GM12878 (cell line): ENCODE results near the gene CCNG1.

Source experiments
- CEBPB ChIP-seq, 2 experiments: fragments of 150-350 bp in 1 of 2; IDR thresholded peaks; 2 replicates each; pipeline ENCODE4 v1.6.1; 2012 to 2014; ENCODE audit warnings: low read depth in 2 of 2, low read length in 2 of 2, borderline replicate concordance in 1 of 2, inconsistent platforms in 1 of 2
- CTCF ChIP-seq, 3 experiments: IDR thresholded peaks in 2 of 3; conservative IDR thresholded peaks in 1 of 3; 2 replicates each; pipeline ENCODE4 v1.5.1; 2011; ENCODE audit warnings: low read depth in 3 of 3, low read length in 3 of 3, mild to moderate bottlenecking in 3 of 3, control low read depth in 2 of 3, moderate library complexity in 2 of 3, inconsistent platforms in 1 of 3, mixed read lengths in 1 of 3; ENCODE audit not compliant: control insufficient read depth in 2 of 3, insufficient read depth in 1 of 3; ENCODE audit errors: extremely low read depth in 1 of 3
- DPF2 ChIP-seq: fragments of 450-650 bp; IDR thresholded peaks from 2 replicates; pipeline ENCODE4 v1.6.1; 2017; ENCODE audit warnings: mild to moderate bottlenecking
- NFXL1 ChIP-seq: fragments of 450-650 bp; IDR thresholded peaks from 2 replicates; pipeline ENCODE4 v1.6.1; 2017; ENCODE audit warnings: antibody characterized with exemption, mild to moderate bottlenecking, borderline replicate concordance
- NKRF ChIP-seq: fragments of 450-650 bp; conservative IDR thresholded peaks from 2 replicates; pipeline ENCODE4 v1.6.1; 2017; ENCODE audit warnings: mild to moderate bottlenecking, moderate library complexity
- POLR2AphosphoS5 ChIP-seq: IDR thresholded peaks from 2 replicates; pipeline ENCODE4 v1.6.1; 2011; ENCODE audit warnings: mild to moderate bottlenecking, low read length, inconsistent platforms
- SRF ChIP-seq, 2 experiments: IDR thresholded peaks; 2 replicates each; pipeline ENCODE4 v1.6.1; 2011; ENCODE audit warnings: low read depth in 2 of 2, low read length in 2 of 2, mild to moderate bottlenecking in 1 of 2, moderate library complexity in 1 of 2
- ZZZ3 ChIP-seq: IDR thresholded peaks from 2 replicates; pipeline ENCODE4 v1.6.1; 2011; ENCODE audit warnings: low read depth; ENCODE audit not compliant: control insufficient read depth, insufficient read length
- TF ChIP-seq, protein P1 (sequence below): IDR thresholded peaks from 2 replicates; pipeline ENCODE4 v1.6.1; 2012; ENCODE audit warnings: mild to moderate bottlenecking, low read depth, low read length

GRCh38 chr5:163475411-163475810 is 38.0 kb downstream of the CCNG1 start:
- TF ChIP-seq CTCF (IDR thresholded peaks at IDR 0.05 in 2 of 3, conservative IDR thresholded peaks at IDR 0.05 in 1 of 3; ENCODE audit: control insufficient read depth in 2 of 3, extremely low read depth in 1 of 3, insufficient read depth in 1 of 3, low read depth in 3 of 3, low read length in 3 of 3) (no peak), POLR2AphosphoS5 (no peak), NKRF (no peak), ZZZ3 (no peak), NFXL1 (no peak), CEBPB (IDR thresholded peaks at IDR 0.05; ENCODE audit: borderline replicate concordance in 1 of 2, low read depth in 2 of 2, low read length in 2 of 2) (no peak), SRF (IDR thresholded peaks at IDR 0.05; ENCODE audit: low read depth in 2 of 2, low read length in 2 of 2) (no peak), DPF2 (no peak)
- TF ChIP-seq, protein P1, sequence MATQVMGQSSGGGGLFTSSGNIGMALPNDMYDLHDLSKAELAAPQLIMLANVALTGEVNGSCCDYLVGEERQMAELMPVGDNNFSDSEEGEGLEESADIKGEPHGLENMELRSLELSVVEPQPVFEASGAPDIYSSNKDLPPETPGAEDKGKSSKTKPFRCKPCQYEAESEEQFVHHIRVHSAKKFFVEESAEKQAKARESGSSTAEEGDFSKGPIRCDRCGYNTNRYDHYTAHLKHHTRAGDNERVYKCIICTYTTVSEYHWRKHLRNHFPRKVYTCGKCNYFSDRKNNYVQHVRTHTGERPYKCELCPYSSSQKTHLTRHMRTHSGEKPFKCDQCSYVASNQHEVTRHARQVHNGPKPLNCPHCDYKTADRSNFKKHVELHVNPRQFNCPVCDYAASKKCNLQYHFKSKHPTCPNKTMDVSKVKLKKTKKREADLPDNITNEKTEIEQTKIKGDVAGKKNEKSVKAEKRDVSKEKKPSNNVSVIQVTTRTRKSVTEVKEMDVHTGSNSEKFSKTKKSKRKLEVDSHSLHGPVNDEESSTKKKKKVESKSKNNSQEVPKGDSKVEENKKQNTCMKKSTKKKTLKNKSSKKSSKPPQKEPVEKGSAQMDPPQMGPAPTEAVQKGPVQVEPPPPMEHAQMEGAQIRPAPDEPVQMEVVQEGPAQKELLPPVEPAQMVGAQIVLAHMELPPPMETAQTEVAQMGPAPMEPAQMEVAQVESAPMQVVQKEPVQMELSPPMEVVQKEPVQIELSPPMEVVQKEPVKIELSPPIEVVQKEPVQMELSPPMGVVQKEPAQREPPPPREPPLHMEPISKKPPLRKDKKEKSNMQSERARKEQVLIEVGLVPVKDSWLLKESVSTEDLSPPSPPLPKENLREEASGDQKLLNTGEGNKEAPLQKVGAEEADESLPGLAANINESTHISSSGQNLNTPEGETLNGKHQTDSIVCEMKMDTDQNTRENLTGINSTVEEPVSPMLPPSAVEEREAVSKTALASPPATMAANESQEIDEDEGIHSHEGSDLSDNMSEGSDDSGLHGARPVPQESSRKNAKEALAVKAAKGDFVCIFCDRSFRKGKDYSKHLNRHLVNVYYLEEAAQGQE = no peak
